Uterus (tissue), 4 donors: ENCODE results near the gene CTBP1. TPM values are rescaled to one million over a fixed set of nuclear protein-coding genes. Genes with fewer than 3 reads are reported as not detected.

Experiments
- DNase-seq, 2 donors: peaks; one replicate each; pipeline ENCODE4 v3.0.0-alpha.2; 2019 to 2020
- H3K27ac ChIP-seq, 2 donors: fragments of 200-600 bp; sonication (generic); 1 replicate in 1 of 2; 2 replicates in 1 of 2; pipeline ENCODE4 v1.5.1; 2016 to 2018
- H3K27me3 ChIP-seq, 2 donors: fragments of 200-600 bp; sonication (generic); one replicate each; pipeline ENCODE4 v1.5.1; 2018 to 2019; ENCODE audit warnings: control low read depth in 1 of 2
- H3K36me3 ChIP-seq, 2 donors: fragments of 200-600 bp; sonication (generic); one replicate each; pipeline ENCODE4 v1.5.1; 2019; ENCODE audit warnings: control low read depth in 1 of 2
- H3K4me1 ChIP-seq, 2 donors: fragments of 200-600 bp; sonication (generic); one replicate each; pipeline ENCODE4 v1.5.1; 2018 to 2019; ENCODE audit warnings: control low read depth in 1 of 2
- H3K4me3 ChIP-seq, 2 donors: fragments of 200-600 bp; sonication (generic); 1 replicate in 1 of 2; 2 replicates in 1 of 2; pipeline ENCODE4 v1.5.1; 2018 to 2019; ENCODE audit warnings: mild to moderate bottlenecking in 1 of 2
- H3K9me3 ChIP-seq, 2 donors: fragments of 200-600 bp; sonication (generic); one replicate each; pipeline ENCODE4 v1.5.1; 2019; ENCODE audit warnings: control low read depth in 1 of 2
- CTCF ChIP-seq, 4 experiments: fragments of 200-600 bp in 2 of 4; fragments of 450-650 bp in 2 of 4; sonication (generic) in 2 of 4; IDR thresholded peaks; one replicate each; pipeline ENCODE4 v1.5.1; 2016 to 2019; ENCODE audit warnings: antibody characterized with exemption in 4 of 4, mild to moderate bottlenecking in 2 of 4, moderate library complexity in 1 of 4
- POLR2A ChIP-seq, 2 donors: fragments of 450-650 bp; IDR thresholded peaks; one replicate each; pipeline ENCODE4 v1.6.1; 2016; ENCODE audit warnings: antibody characterized with exemption in 2 of 2, mild to moderate bottlenecking in 1 of 2, moderate library complexity in 1 of 2
- intact Hi-C: fragments of 100-400 bp; cut with DNase I; formaldehyde crosslinking; loops from one replicate; pipeline ENCODE4 v1.15.1; 2023; ENCODE audit warnings: low total_unique reads
- total RNA-seq, 4 donors: library from RNA; depleted of rRNA in 3 of 4; stranded (reverse); fragments of >200 nt in 3 of 4; gene quantifications; one replicate each; pipeline versions ENCODE4 v1.1.0 to v1.2.4, GENCODE V29; 2014 to 2023
- donor health status: DM: yes; HTN: yes; CAD: no.

Gene CTBP1
- total RNA-seq, 4 donors from 2014 or later = 104 to 193 (median 162) TPM

GRCh38 chr4:1283711-1284110 is 34.8 kb upstream of the CTBP1 start:
- Histone ChIP-seq H3K4me3 (no peak overlapping the region), H3K4me1 (no peaks in the 10 kb centered on the region), H3K27me3 (no peaks in the 10 kb centered on the region), H3K27ac (no peak overlapping the region), H3K36me3 (no peaks in the 10 kb centered on the region), H3K9me3 (no peaks in the 10 kb centered on the region)
- intact Hi-C loops = no loop called here
- no peak for DNase-seq
- no peak for TF ChIP-seq CTCF (IDR thresholded peaks at IDR 0.05)
- TF ChIP-seq POLR2A (IDR thresholded peaks at IDR 0.05) = no peak

- DNase-seq = no peak
- intact Hi-C loops = no loop called here
- Histone ChIP-seq H3K27ac (no peak overlapping the region), H3K4me3 (no peak overlapping the region), H3K4me1 (no peaks in the 10 kb centered on the region), H3K36me3 (no peaks in the 10 kb centered on the region), H3K9me3 (no peaks in the 10 kb centered on the region), H3K27me3 (no peaks in the 10 kb centered on the region)
- TF ChIP-seq CTCF (IDR thresholded peaks at IDR 0.05) = no peak
- no peak for TF ChIP-seq POLR2A (IDR thresholded peaks at IDR 0.05)
Observed at GRCh38 chr4:1279253-1279652, 30.3 kb upstream of the CTBP1 start.

GRCh38 chr4:1277667-1278665 is 29.0 kb upstream of the CTBP1 start:
- no peak overlapping the region for H3K27ac ChIP-seq
- H3K4me1 ChIP-seq = no peaks in the 10 kb centered on the region
- H3K27me3 ChIP-seq = no peaks in the 10 kb centered on the region
- TF ChIP-seq POLR2A (IDR thresholded peaks at IDR 0.05) = no peak
- no peak for TF ChIP-seq CTCF (IDR thresholded peaks at IDR 0.05)
- no peaks in the 10 kb centered on the region for H3K9me3 ChIP-seq
- no peak overlapping the region for H3K4me3 ChIP-seq
- intact Hi-C loops = no loop called here
- DNase-seq = no peak
- no peaks in the 10 kb centered on the region for H3K36me3 ChIP-seq

- Histone ChIP-seq H3K9me3 (no peaks in the 10 kb centered on the region), H3K36me3 (no peaks in the 10 kb centered on the region), H3K4me3 (no peak overlapping the region), H3K27ac (no peak overlapping the region), H3K4me1 (no peaks in the 10 kb centered on the region), H3K27me3 (no peaks in the 10 kb centered on the region)
- TF ChIP-seq POLR2A (IDR thresholded peaks at IDR 0.05) (no peak), CTCF (IDR thresholded peaks at IDR 0.05) (no peak)
- no peak for DNase-seq
- intact Hi-C loops = no loop called here
Observed at GRCh38 chr4:1276984-1277383, 28.1 kb upstream of the CTBP1 start.

GRCh38 chr4:1274871-1275270 is 25.9 kb upstream of the CTBP1 start:
- Histone ChIP-seq H3K36me3 (no peaks in the 10 kb centered on the region), H3K4me3 (no peak overlapping the region), H3K9me3 (no peaks in the 10 kb centered on the region), H3K27ac (no peak overlapping the region), H3K4me1 (no peaks in the 10 kb centered on the region), H3K27me3 (no peaks in the 10 kb centered on the region)
- intact Hi-C loops = no loop called here
- TF ChIP-seq CTCF (IDR thresholded peaks at IDR 0.05) (no peak), POLR2A (IDR thresholded peaks at IDR 0.05) (no peak)
- DNase-seq = no peak
